Measurements from ENCODE around the gene NRXN3. TPM values are rescaled to one million over a fixed set of nuclear protein-coding genes. Genes with fewer than 3 reads are reported as not detected.

The NRXN3 gene
- total RNA-seq, 1 donor from 2014 or later: not detected

DNA sequence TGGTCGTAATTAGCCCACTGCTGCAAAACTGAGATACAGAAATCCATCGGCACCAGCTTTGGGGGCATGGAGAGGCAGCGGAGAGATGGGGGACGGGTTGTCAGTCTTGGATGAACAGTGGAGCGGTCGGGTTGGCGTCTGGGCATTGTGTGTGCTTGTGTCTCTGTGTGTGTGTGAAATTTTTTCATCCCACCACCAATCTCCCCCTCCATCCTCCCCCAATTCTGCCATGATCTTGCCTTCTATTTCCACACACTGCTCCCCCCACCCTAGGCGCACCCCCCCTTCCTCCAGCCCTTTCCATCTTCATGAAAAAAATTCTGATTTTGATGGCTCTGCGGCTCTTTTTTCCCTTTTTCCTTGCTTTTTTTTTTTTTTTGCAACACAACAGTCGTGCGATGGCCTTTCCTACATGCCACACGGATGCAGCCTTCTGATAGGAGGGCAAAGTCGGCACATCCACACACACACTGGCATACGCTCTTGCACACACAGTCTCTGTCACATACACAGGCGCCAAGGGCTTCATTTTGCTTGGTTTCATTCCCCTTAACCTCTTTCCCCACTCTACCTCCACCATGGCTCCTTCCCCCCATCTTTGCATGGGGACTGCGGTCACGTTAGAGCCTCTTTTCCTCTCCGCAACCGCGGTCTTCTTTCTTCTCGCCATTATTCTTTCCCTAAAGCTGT lies 3.3 kb downstream of the NRXN3 start:
- intact Hi-C loops (cut with micrococcal nuclease): no loop called here

DNA sequence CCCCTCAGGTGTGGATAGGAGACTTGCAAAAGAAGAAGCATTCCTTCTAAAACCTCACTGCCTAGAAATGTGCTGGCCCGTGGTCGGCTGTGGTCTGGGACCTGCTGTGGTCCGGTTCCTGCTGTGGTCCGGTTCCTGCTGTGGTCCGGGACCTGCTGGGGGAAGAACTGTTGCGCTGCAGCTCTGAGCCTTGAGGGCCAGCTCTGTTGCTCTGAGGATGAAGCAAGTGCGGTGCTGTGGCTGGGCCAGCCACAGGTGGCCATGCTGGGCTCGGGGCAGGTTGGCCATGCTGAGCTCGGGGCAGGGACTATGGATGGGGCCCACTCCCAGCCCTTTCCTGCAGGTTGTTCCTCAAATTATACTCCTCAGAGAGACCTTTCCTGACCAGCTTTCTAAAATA lies 5.2 kb downstream of the NRXN3 start:
- intact Hi-C loops (cut with micrococcal nuclease): no loop called here

DNA sequence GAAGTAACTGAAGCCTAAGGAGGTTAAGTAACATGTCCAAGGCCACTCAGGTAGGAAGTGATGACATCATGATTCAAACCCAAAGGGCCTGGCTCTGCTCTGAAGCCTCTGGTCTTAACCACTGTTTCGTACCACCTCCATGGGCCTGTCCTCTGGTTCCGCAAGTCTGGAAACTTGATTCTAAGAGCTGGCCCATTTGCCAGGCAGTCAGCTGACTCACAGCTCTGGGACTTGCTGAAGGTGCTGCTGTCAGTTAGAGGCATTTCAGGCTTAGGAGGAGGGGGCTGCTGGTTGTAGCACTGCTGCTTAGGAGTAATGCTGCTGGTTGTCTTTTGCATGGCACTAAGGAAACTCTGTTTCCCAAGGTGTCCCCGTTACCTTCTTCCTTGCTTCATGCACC lies 7.9 kb downstream of the NRXN3 start:
- intact Hi-C loops (cut with micrococcal nuclease): no loop called here

DNA sequence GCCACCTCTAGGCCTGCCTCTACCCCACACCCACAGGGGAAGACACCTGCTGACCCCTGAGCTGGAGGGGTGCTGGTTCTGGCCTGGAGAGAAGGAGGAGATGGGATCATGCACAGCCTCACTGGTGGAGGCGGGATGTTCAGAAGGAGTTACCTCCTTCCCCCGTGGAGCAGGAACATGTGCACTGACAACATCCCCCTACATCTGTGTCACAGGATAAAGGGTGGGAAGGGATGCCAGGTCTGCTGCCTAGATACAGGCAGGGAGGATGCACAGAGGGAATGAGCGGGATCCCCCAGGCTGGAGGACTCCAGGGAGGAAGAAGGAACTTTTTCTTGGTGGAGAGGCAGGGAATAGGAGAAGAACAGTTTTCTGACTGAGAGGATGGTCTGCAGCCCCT lies 8.8 kb downstream of the NRXN3 start:
- intact Hi-C loops (cut with micrococcal nuclease): no loop called here

DNA sequence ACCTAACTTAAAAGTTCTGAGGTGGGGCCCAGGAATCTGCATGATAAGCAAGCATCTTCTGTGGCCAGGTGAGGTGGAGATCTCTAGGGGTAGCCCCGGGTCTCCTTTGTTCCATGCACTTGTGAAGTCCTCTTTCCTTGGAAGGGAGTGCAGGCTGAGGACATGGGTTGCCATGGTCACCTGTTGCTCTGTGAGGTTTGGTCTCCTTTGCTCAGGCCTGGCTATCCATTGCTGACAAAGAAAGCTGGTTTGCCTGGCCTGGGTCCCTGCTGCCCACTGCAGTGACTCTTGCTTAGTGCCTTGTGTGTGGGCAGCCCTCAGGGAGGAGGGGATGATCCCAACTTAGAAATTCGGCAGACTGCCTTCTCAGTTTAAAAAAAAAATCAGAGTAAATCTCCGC lies 11.1 kb downstream of the NRXN3 start:
- intact Hi-C loops (cut with micrococcal nuclease): no loop called here

DNA sequence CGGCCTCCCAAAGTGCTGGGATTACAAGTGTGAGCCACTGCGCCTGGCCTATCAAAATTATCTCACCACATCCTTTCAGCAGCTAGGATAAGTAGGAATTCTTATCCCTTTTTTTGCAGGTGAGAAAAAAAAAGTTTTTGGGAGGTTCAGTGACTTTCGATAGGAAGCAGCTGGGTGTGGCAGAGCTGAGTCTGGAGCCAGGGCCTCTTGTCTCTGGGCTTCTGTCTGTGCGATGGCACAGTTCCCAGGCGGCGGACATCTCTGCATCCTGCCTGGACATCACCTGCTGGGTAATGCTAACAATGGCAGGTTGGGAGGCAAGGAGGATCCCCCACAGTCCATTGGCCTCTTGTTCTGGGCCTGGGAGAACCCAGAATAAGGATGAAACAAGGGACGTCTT lies 12.5 kb downstream of the NRXN3 start:
- intact Hi-C loops (cut with micrococcal nuclease): no loop called here

DNA sequence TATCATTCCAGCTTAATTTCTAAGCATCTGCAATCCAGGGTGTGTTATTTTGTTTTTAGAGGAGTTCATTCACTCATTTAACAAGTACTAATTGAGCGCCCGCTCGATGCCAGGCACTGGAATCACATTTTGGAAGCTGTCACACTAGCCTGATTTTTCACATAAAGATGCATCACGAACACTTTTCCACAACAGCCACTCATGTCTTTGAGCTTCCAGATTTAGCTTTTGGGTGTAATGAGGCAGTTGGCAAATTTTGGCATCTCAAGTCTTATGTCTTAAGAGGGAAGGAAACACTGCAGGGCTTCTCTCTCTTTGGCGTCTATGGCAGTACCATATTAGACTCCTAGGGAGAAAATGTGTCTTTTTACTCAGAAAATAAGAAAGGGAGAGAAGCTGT lies 14.0 kb downstream of the NRXN3 start:
- intact Hi-C loops (cut with micrococcal nuclease): no loop called here

DNA sequence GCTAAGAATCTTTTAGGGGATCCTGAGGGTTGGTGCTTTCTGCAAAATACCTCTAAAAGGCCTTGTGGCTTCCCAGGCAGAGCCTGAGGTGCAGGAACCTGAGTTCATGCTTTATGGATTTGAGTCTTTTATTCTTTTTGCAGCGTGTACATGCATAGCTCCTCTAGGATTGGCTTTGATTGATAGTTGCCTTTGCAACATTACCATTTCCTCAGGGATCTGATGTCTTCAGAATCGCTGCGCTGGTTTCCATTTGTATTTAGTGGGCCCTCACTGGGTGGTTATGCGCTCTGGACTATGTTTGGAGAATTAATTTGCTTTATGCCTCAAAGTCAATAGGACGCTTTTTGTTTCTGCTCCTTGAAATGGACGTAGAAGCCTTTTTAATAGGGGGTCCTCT lies 16.1 kb downstream of the NRXN3 start:
- intact Hi-C loops (cut with micrococcal nuclease): no loop called here

DNA sequence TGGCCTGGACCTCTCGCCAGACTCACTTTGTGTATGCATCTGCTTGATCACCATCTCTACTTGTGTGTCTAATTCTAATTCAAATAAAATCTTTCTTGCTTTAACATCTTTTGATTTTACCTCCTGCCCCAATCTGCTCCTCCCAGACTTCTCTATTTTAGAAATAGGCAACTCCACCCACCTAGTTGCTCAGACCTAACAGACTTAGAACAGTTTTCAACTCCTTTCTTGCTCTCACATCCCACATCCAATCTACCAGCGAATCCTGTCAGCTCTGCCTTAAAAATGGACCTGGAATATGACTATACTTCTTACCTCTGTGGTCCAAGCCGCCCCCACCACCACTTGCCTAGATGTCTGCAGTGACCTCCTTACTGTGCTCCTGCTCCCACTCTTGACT lies 18.7 kb downstream of the NRXN3 start:
- intact Hi-C loops (cut with micrococcal nuclease): no loop called here

DNA sequence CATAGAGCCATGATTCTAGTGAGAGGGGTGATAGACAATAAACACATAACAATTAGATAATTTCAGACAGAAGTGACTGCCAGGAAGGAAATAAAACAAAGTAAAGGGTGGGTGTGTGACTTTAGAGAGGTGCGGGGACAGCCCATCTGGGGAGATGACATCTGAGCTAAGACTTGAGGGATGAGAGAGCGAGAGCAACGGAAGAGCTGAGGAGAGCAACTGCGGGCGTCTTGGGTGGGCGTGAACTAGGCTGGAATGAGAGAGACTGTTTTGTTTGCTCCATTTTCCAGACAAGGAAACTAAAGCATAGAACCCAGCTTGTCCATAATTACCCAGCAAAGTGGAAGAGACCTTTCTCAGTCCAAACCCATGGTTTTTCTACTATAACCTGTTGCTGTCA lies 25.3 kb downstream of the NRXN3 start:
- intact Hi-C loops (cut with micrococcal nuclease): no loop called here

DNA sequence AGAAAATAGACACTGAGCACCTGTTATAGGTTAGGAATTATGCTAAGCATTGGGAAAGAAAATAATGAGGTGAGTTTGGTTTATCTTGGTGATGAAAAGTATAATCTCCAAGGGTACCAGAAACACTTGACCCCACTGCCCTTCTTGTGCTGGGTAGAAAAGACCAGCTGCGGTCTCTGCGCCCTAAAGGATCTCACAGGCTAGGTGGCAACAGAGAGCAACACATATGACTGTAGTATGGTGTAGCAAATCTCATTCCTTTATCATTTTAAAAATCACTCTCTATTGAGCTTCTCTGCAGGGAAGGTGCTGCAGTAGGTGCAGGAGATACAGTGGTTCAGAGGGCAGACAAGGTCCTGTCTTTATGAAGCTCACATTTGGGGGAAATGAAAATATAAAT lies 26.1 kb downstream of the NRXN3 start:
- intact Hi-C loops (cut with micrococcal nuclease): no loop called here

DNA sequence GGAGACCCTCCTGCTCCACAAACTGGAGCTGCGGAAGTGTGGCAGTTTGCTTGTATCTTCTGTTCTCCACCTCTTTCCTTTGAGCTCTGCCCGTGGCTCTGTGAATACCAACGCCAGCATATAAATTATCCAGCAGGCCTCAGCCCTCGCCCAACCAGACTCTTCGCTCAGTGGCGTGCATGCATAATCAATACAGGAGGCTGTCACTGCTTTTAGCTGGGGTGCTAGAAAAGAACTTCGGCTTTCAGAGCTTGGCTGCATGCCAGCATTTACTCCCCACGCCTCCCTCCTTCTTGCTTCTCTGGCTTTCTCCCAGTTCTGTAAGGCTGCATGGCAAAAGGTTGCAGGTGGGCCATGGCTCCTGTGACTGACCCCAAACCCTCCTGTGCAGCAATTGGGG lies 26.9 kb downstream of the NRXN3 start:
- intact Hi-C loops (cut with micrococcal nuclease): no loop called here

DNA sequence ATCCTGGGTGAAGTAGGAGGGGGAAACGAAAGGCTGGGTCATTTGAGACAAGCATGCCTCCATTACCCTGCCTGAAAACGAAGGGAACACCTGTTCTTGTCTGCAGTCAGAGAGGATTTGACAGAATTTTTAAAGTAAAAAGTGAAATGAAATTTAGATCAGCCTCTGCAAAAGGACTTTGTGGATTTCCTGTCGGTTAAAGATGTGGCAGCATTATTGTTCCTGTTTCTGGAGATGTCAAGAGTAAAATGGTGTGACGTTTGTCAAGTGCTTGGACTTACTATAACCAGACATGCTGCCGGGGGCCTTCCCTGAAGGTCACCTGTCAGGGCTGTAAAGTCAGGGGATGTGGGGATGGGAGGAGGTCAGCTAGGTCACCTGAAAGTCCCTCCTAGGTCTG lies 32.0 kb downstream of the NRXN3 start:
- intact Hi-C loops (cut with micrococcal nuclease): no loop called here

DNA sequence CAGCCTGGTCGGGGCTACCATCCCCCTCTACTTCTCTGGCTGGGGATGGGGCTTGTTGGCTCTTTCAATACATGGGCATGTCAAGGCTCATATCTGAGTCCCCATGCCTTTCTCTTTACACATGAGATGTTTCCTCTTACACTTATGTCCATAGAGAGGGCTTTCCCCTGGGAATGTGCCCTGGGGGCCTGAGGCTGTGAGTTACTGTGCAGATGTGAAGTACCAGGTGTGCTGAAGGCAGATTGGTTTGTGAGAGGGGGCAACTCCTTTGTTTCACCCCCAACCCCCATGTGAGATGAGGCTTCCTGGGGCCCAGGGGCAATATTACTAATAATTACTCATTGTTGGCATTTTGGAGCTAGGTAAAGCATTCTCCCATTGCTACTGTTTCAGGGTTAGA lies 32.8 kb downstream of the NRXN3 start:
- intact Hi-C loops (cut with micrococcal nuclease): no loop called here

DNA sequence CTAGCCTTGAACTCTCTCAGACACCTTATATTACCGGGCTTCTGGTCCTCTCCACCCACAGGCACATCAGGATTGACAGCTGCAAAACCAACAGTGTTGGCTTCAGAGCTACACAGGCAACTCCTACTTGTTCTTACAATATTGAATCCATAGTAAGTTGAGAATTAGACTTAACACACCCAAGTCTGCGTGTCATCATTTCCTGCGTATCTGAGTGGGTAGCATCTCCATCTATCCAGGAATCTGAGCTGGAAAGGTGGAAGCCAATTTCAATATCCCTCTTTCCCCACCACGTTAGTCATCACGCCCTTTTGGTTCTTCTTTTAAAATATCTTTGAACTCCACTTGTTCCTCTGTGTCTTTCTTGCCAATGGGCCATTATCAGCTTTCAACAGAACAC lies 37.2 kb downstream of the NRXN3 start:
- intact Hi-C loops (cut with micrococcal nuclease): no loop called here

DNA sequence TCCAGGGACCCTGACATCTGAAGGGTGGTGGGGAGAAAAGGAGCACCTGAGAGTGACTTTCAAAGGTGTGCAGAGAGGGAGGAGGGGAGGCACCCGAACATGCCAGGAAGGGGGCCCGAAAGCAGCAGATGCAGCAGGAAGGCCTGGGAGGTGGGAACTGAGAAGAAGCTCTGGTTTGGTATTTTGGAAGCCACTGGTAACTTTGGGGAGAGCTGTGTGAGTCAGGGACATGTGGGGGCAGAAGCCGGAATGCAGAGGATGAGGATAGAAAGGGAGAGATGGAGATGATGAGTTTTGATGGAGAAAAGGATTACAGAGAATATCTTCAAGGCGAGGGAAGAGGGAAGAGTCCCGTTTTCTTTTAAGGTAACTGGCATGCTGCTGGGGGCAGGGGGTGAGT lies 50.1 kb downstream of the NRXN3 start:
- intact Hi-C loops (cut with micrococcal nuclease): no loop called here

DNA sequence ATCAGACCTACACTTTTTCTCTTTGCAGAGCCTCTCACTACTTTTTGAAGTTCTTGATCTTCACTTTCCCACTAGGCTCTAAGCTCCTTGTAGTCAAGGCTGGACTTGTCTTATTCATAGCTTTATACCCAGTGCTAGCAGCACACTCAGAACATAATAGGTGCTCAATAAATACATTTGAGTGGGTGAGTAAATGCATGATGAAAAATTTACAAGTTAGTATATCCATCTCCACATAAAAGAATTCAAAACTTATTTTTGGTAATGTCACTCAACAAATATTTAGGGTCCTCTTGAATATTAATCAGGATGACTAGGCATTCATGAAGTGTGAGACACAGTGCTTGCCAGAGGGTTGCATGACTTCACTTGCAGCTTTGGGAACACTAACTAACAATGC lies 52.6 kb downstream of the NRXN3 start:
- intact Hi-C loops (cut with micrococcal nuclease): no loop called here

DNA sequence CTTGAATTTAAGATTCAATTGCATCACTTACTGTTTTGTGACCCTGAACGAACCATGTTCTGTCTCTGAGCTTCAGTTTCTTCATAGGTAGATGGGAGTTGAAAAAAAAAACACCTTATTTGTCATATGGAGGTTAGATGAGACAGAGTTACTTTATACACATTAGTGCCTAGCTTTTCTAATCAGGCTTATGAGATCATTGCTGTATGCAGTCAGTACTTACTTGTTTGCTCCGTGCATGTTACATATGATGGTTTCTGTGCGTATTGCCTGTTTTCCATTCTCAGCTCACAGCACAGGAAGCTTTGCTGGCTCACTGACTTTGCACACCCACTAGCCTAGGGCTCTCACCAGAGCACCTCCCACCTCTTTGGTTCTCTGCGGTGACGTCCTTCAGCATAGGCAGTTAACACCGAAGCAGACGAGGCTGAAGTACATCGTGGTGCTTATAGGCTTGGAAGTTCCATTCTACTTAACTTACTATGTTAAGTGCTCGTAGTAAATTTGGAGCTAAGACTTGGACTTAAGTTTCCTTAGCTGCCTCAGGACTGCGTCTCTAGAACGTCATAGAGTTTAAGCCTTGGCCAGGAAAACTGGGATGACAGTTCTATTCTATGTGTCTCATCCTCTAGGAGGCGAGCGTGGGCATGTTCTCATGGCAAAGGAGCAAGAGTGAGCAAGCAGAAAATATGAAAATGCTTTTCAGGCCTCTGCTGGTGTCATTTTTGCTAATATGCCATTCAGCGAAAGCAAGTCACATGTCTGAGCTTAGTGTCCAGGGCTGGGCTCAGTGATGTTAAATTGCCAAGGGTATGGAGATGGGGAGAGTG lies 57.3 kb downstream of the NRXN3 start:
- intact Hi-C loops (cut with micrococcal nuclease): no loop called here

DNA sequence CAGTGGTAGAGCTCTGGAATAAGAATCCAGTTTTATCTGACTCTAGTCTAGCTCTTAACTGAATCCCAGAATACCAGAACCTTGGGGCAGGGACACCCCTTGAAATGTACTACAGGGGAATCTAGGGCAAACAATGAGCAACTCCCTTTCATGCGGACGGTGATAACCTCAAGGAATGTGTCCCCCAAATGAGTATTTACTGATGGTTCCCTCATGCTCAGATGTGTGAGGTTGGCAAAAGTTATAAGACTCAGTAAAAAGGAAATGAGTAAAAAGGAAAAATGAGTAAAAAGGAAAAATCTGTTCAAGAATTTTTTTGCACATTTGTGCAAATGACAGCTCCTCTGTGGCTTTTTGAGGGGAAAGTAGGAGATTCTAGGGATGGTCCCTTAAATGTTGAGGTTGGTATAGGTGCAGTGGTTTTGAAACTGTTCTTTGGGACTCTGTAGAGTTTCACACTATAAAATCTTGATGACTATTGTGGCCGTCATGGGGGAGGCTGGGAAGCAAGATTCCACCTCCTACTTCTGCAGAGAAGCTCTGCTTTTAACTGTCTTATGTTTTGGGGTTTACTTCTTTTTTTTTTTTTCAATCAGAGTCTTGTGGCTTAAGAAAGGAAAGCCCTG lies 58.6 kb downstream of the NRXN3 start:
- intact Hi-C loops (cut with micrococcal nuclease): no loop called here

DNA sequence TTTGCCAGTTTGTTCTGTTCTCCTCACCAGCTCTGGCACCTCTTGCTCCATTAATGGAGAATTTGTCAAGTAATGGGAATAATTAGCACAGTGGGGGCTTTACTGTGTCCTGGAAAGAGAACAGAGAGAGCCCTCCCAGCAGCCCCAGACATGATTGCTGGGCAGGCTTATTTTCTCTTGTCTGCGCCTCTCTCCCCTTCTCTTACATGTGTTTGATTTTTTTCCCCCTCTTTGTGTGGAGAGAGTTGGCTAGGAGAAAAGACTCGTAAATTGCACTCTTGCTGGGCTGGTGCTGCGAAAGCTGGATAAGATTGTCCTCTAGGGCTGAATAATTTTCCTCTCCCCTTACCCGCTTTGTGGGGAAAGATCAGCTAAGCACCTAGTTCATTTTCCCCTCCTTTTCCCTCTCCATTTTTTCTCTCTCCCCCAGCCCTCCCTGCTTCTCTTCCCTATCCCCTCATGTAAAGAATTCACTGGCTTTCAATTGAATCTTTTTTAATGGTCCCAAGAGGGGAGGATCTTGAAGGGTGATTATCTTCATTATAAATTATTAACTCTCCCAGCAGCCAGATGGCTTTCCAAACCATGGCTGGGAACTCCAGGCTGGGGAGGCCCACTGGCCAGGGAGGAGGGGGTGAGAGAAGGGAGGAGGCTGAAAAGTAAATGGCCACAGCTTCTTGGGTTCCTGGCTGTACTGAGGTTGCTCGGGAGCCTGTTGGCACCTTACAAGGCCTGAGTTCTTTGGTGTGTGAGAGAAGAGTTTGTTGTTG lies 62.2 kb downstream of the NRXN3 start:
- intact Hi-C loops (cut with micrococcal nuclease): no loop called here

DNA sequence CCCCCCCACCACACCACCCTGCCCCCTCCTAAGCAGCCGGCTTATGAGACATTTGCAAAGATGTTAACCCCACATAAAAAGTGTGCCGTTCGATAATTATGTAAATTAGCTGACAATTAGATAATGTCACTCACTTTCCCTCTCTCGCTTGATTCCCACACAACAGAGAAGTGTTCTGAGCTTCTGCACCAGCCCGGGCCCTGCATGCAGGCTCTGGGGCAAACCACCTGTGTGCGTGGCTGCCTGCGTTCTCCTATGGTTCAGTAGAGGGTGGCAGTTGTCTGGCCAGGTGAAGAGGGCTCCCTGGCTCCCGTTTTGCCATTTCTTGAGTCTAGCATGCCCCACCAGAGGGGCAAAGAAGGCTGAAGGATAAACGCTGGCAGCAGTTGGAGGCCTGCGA lies 68.0 kb downstream of the NRXN3 start:
- intact Hi-C loops (cut with micrococcal nuclease): no loop called here

DNA sequence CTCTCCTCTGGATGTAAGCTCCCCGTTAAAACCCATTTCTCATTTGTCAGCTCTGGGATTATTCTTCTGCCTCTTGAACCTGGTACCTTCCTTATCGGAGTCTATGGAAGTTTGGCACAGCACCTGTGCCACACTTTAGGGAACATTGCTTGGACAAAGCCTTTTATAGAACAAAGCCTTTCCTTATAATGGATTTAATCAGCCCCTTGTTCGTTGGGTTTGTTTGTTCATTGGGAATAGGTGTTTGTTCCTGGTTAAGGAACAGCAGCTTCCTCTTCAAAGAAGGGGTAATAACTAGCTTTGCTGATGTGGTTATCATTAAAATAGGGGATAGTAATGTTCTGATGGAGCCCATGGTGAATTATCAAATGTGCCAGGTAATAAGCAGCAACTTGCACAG lies 70.4 kb downstream of the NRXN3 start:
- intact Hi-C loops (cut with micrococcal nuclease): no loop called here

All from T-helper 2 cell treated with Interferon-gamma antibody and Interleukin-4, amounts not matched to agents 100 ng/mL and 5 ng/mL, for 36 hours (primary cell).